Trophoblast cell (in vitro differentiated cells and primary cell): ENCODE data around the gene ACTR5.

Source experiments
- DNase-seq, 2 donors: peaks; one replicate each; pipeline ENCODE4 v3.0.0-alpha.2; 2016
- H2AFZ ChIP-seq: 2 replicates; pipeline ENCODE4 v1.6.1; 2013; ENCODE audit warnings: low read length, moderate library complexity, mild to moderate bottlenecking; ENCODE audit not compliant: insufficient read depth, poor library complexity
- H2AK5ac ChIP-seq: 2 replicates; pipeline ENCODE4 v1.6.1; 2013; ENCODE audit warnings: mild to moderate bottlenecking, low read length
- H2BK120ac ChIP-seq: 2 replicates; pipeline ENCODE4 v1.6.1; 2013; ENCODE audit warnings: low read length, mild to moderate bottlenecking, moderate library complexity; ENCODE audit not compliant: insufficient read depth, poor library complexity
- H2BK12ac ChIP-seq: 2 replicates; pipeline ENCODE4 v1.6.1; 2013; ENCODE audit warnings: mild to moderate bottlenecking, low read length, moderate library complexity
- H2BK5ac ChIP-seq: 2 replicates; pipeline ENCODE4 v1.6.1; 2013; ENCODE audit warnings: low read length, low read depth, moderate library complexity, mild to moderate bottlenecking; ENCODE audit not compliant: poor library complexity
- H3K14ac ChIP-seq: 2 replicates; pipeline ENCODE4 v1.6.1; 2013; ENCODE audit warnings: mild to moderate bottlenecking, low read length
- H3K18ac ChIP-seq: 2 replicates; pipeline ENCODE4 v1.6.1; 2013; ENCODE audit warnings: mild to moderate bottlenecking, low read length
- H3K23ac ChIP-seq: 2 replicates; pipeline ENCODE4 v1.6.1; 2013; ENCODE audit warnings: low read length
- H3K27ac ChIP-seq: 2 replicates; pipeline ENCODE4 v1.5.1; 2013; ENCODE audit warnings: low read depth, mild to moderate bottlenecking, inconsistent platforms, low read length, moderate library complexity
- H3K27me3 ChIP-seq: 2 replicates; pipeline ENCODE4 v1.6.1; 2013; ENCODE audit warnings: inconsistent platforms, mild to moderate bottlenecking, low read length, moderate library complexity; ENCODE audit not compliant: insufficient read depth
- H3K36me3 ChIP-seq, 2 experiments: 1 replicate in 1 of 2; 2 replicates in 1 of 2; pipeline ENCODE4 v1.6.1; 2013; ENCODE audit warnings: low read length in 2 of 2, mild to moderate bottlenecking in 2 of 2, moderate library complexity in 1 of 2; ENCODE audit not compliant: insufficient read depth in 2 of 2, control insufficient read depth in 1 of 2
- H3K4ac ChIP-seq: 2 replicates; pipeline ENCODE4 v1.6.1; 2013; ENCODE audit warnings: low read depth, mild to moderate bottlenecking, low read length, moderate library complexity
- H3K4me1 ChIP-seq, 2 experiments: 1 replicate in 1 of 2; 2 replicates in 1 of 2; pipeline ENCODE4 v1.6.1; 2013; ENCODE audit warnings: low read length in 2 of 2, mild to moderate bottlenecking in 2 of 2, moderate library complexity in 1 of 2; ENCODE audit not compliant: insufficient read depth in 2 of 2, control insufficient read depth in 1 of 2
- H3K4me2 ChIP-seq: 2 replicates; pipeline ENCODE4 v1.6.1; 2013; ENCODE audit warnings: inconsistent platforms, mild to moderate bottlenecking, low read length, moderate library complexity
- H3K4me3 ChIP-seq: 2 replicates; pipeline ENCODE4 v1.5.1; 2013; ENCODE audit warnings: mild to moderate bottlenecking, low read depth, low read length, inconsistent platforms
- H3K79me1 ChIP-seq: one replicate; pipeline ENCODE4 v1.6.1; 2013; ENCODE audit warnings: low read length
- H3K79me2 ChIP-seq: 2 replicates; pipeline ENCODE4 v1.6.1; 2013; ENCODE audit warnings: low read length, mild to moderate bottlenecking; ENCODE audit not compliant: control insufficient read depth, insufficient read depth, poor library complexity
- H3K9ac ChIP-seq: 2 replicates; pipeline ENCODE4 v1.6.1; 2013; ENCODE audit warnings: mild to moderate bottlenecking, low read length
- H3K9me3 ChIP-seq: 2 replicates; pipeline ENCODE4 v1.6.1; 2013; ENCODE audit warnings: low read depth, mild to moderate bottlenecking, control low read depth, inconsistent platforms, low read length; ENCODE audit not compliant: insufficient read depth
- H4K12ac ChIP-seq: 2 replicates; pipeline ENCODE4 v1.6.1; 2013; ENCODE audit warnings: low read depth, mild to moderate bottlenecking, low read length, moderate library complexity
- H4K8ac ChIP-seq: 2 replicates; pipeline ENCODE4 v1.6.1; 2013; ENCODE audit warnings: low read depth, mild to moderate bottlenecking, low read length, moderate library complexity
- H4K91ac ChIP-seq: one replicate; pipeline ENCODE4 v1.6.1; 2013; ENCODE audit warnings: low read depth, mild to moderate bottlenecking, low read length, moderate library complexity
- WGBS: extraction: QIAGEN DNeasy Blood & Tissue Kit; methylation state at CpG from one replicate; pipeline ENCODE4 v1.1.7; 2013; ENCODE audit warnings: missing lambda C conversion rate; ENCODE audit not compliant: insufficient read length, insufficient coverage; ENCODE audit errors: extremely low coverage; 5-methylcytosine and 5-hydroxymethylcytosine counted together

Gene ACTR5

DNA sequence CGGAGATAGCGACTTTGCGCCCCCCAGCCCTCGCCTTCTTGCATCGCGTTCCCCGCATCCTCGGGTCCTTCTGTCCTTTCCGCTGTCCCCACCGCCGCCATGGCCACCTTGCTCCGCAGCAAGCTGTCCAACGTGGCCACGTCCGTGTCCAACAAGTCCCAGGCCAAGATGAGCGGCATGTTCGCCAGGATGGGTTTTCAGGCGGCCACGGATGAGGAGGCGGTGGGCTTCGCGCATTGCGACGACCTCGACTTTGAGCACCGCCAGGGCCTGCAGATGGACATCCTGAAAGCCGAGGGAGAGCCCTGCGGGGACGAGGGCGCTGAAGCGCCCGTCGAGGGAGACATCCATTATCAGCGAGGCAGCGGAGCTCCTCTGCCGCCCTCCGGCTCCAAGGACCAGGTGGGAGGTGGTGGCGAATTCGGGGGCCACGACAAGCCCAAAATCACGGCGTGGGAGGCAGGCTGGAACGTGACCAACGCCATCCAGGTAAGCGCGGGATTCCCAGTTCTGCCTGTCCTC is 23.6 kb upstream of the ACTR5 start:
- no peak overlapping the region for H3K23ac ChIP-seq
- no peak overlapping the region for H3K4ac ChIP-seq
- H3K4me2 ChIP-seq, result no peak overlapping the region
- H4K12ac ChIP-seq, result no peak overlapping the region
- no peak overlapping the region for H3K14ac ChIP-seq
- H3K27me3 ChIP-seq, result peaks cover 92% of the 10 kb centered on the region
- no peak overlapping the region for H2BK5ac ChIP-seq
- no peaks in the 10 kb centered on the region for H3K79me1 ChIP-seq
- WGBS, result no CpG with 5 or more reads among the region's 46 CpGs
- H2BK12ac ChIP-seq, result no peak overlapping the region
- DNase-seq, result no peak
- H3K9me3 ChIP-seq, result peaks cover 15% of the 10 kb centered on the region
- H3K18ac ChIP-seq, result no peak overlapping the region
- no peak overlapping the region for H3K4me3 ChIP-seq
- H3K36me3 ChIP-seq, result no peaks in the 10 kb centered on the region
- H4K8ac ChIP-seq, result no peak overlapping the region
- peaks cover 3 to 5% of the 10 kb centered on the region in 2 experiments for H3K4me1 ChIP-seq
- no peak overlapping the region for H2BK120ac ChIP-seq
- H3K79me2 ChIP-seq, result no peaks in the 10 kb centered on the region
- H2AFZ ChIP-seq, result no peak overlapping the region
- H2AK5ac ChIP-seq, result no peak overlapping the region
- H3K27ac ChIP-seq, result no peak overlapping the region
- no peak overlapping the region for H3K9ac ChIP-seq
- no peak overlapping the region for H4K91ac ChIP-seq

GRCh38 chr20:38725148-38725901 is 22.9 kb upstream of the ACTR5 start:
- H2BK5ac ChIP-seq, result no peak overlapping the region
- no peak for DNase-seq
- no peak overlapping the region for H3K23ac ChIP-seq
- no peaks in the 10 kb centered on the region for H3K36me3 ChIP-seq
- peaks cover 94% of the 10 kb centered on the region for H3K27me3 ChIP-seq
- H3K4me1 ChIP-seq, result peaks cover 3 to 5% of the 10 kb centered on the region in 2 experiments
- no peaks in the 10 kb centered on the region for H3K79me2 ChIP-seq
- no peak overlapping the region for H4K91ac ChIP-seq
- no peak overlapping the region for H3K18ac ChIP-seq
- no CpG with 5 or more reads among the region's 35 CpGs for WGBS
- H3K4me3 ChIP-seq, result no peak overlapping the region
- peaks cover 20% of the 10 kb centered on the region for H3K9me3 ChIP-seq
- H3K9ac ChIP-seq, result no peak overlapping the region
- H2AK5ac ChIP-seq, result no peak overlapping the region
- H3K27ac ChIP-seq, result no peak overlapping the region
- no peak overlapping the region for H2BK12ac ChIP-seq
- H3K4ac ChIP-seq, result no peak overlapping the region
- H3K14ac ChIP-seq, result no peak overlapping the region
- H2AFZ ChIP-seq, result no peak overlapping the region
- H2BK120ac ChIP-seq, result no peak overlapping the region
- no peak overlapping the region for H4K8ac ChIP-seq
- no peaks in the 10 kb centered on the region for H3K79me1 ChIP-seq
- no peak overlapping the region for H3K4me2 ChIP-seq
- H4K12ac ChIP-seq, result no peak overlapping the region

GRCh38 chr20:38725931-38726803 is 22.1 kb upstream of the ACTR5 start:
- H2BK5ac ChIP-seq, result no peak overlapping the region
- H3K9ac ChIP-seq, result no peak overlapping the region
- H2BK120ac ChIP-seq, result no peak overlapping the region
- no peak overlapping the region for H3K4me3 ChIP-seq
- H3K27me3 ChIP-seq, result peaks cover 91% of the 10 kb centered on the region
- no peak overlapping the region for H3K4me2 ChIP-seq
- H3K27ac ChIP-seq, result no peak overlapping the region
- H3K36me3 ChIP-seq, result no peaks in the 10 kb centered on the region
- H3K9me3 ChIP-seq, result peaks cover 24% of the 10 kb centered on the region
- no peak overlapping the region for H2AFZ ChIP-seq
- no peak overlapping the region for H3K4ac ChIP-seq
- no peak overlapping the region for H2BK12ac ChIP-seq
- no peak overlapping the region for H4K12ac ChIP-seq
- no peak overlapping the region for H4K91ac ChIP-seq
- peaks cover 5 to 6% of the 10 kb centered on the region in 2 experiments for H3K4me1 ChIP-seq
- H2AK5ac ChIP-seq, result no peak overlapping the region
- DNase-seq, result peak in 1 of 2 donors; percentile 17
- no peak overlapping the region for H3K14ac ChIP-seq
- no peak overlapping the region for H3K23ac ChIP-seq
- no peaks in the 10 kb centered on the region for H3K79me1 ChIP-seq
- H3K18ac ChIP-seq, result no peak overlapping the region
- WGBS, result no CpG with 5 or more reads among the region's 53 CpGs
- no peak overlapping the region for H4K8ac ChIP-seq
- H3K79me2 ChIP-seq, result no peaks in the 10 kb centered on the region

- no peak overlapping the region for H3K27ac ChIP-seq
These were observed 21.3 kb upstream of the ACTR5 start for GRCh38 chr20:38726804-38727606.

More at GRCh38 chr20:38726804-38727606, 21.3 kb upstream of the ACTR5 start:
- Histone ChIP-seq H3K23ac (no peak overlapping the region), H4K12ac (no peak overlapping the region), H3K79me2 (no peaks in the 10 kb centered on the region), H2AK5ac (no peak overlapping the region), H3K4me2 (peak overlapping the region; percentile 27), H2BK12ac (no peak overlapping the region), H3K4me1 (peaks cover 8% of the 10 kb centered on the region in 2 experiments), H2BK120ac (no peak overlapping the region), H2BK5ac (no peak overlapping the region), H3K9me3 (peaks cover 24% of the 10 kb centered on the region), H3K36me3 (no peaks in the 10 kb centered on the region), H3K27me3 (peaks cover 90% of the 10 kb centered on the region), H3K4me3 (no peak overlapping the region), H3K18ac (no peak overlapping the region), H3K14ac (no peak overlapping the region), H4K91ac (no peak overlapping the region), H4K8ac (no peak overlapping the region), H3K4ac (no peak overlapping the region), H3K79me1 (no peaks in the 10 kb centered on the region), H3K9ac (no peak overlapping the region), H2AFZ (no peak overlapping the region)
- no peak for DNase-seq
- WGBS, result no CpG with 5 or more reads among the region's 43 CpGs
